Neutrophil (primary cell): ENCODE measurements around the gene BTRC.
"Not testable (repeated sequence)": the region's sequence is repeated elsewhere in the genome, so short reads cannot be mapped to it uniquely, and the experiment has no call there.

Experiments used
- H3K27ac ChIP-seq: fragments of 200-600 bp; sonication (generic); 2 replicates; pipeline ENCODE4 v1.5.1; 2016; ENCODE audit warnings: mild to moderate bottlenecking, moderate library complexity
- H3K27me3 ChIP-seq: fragments of 200-600 bp; sonication (generic); 2 replicates; pipeline ENCODE4 v1.6.0; 2016; ENCODE audit warnings: mild to moderate bottlenecking
- H3K36me3 ChIP-seq: fragments of 200-600 bp; sonication (generic); 2 replicates; pipeline ENCODE4 v1.5.1; 2017
- H3K4me1 ChIP-seq, 2 experiments: fragments of 200-600 bp in 1 of 2; sonication (generic) in 1 of 2; 1 replicate in 1 of 2; 2 replicates in 1 of 2; pipeline versions ENCODE4 v1.5.1 to v1.6.1; 2013 to 2016; ENCODE audit warnings: low read depth in 1 of 2, low read length in 1 of 2, mild to moderate bottlenecking in 1 of 2, moderate library complexity in 1 of 2; ENCODE audit not compliant: control insufficient read depth in 1 of 2, insufficient read depth in 1 of 2
- H3K4me3 ChIP-seq, 2 experiments: fragments of 200-600 bp in 1 of 2; sonication (generic) in 1 of 2; 1 replicate in 1 of 2; 2 replicates in 1 of 2; pipeline ENCODE4 v1.5.1; 2013 to 2016; ENCODE audit warnings: low read depth in 1 of 2, low read length in 1 of 2, mild to moderate bottlenecking in 1 of 2, moderate library complexity in 1 of 2
- H3K9me3 ChIP-seq: fragments of 200-600 bp; sonication (generic); 2 replicates; pipeline ENCODE4 v1.5.1; 2016
- CTCF ChIP-seq: fragments of 200-600 bp; sonication (generic); IDR thresholded peaks from 2 replicates; pipeline ENCODE4 v1.5.1; 2016; ENCODE audit warnings: antibody characterized with exemption

BTRC gene

GRCh38 chr10:101379663-101380352, 25.8 kb downstream of the BTRC start:
- no peaks in the 10 kb centered on the region for H3K27me3 ChIP-seq
- H3K9me3 ChIP-seq: no peaks in the 10 kb centered on the region
- H3K4me1 ChIP-seq: peaks cover 9 to 26% of the 10 kb centered on the region in 2 experiments
- H3K27ac ChIP-seq: no peak overlapping the region
- no peak overlapping the region for H3K4me3 ChIP-seq
- TF ChIP-seq CTCF: no peak
- H3K36me3 ChIP-seq: no peaks in the 10 kb centered on the region

GRCh38 chr10:101380353-101381017, 26.5 kb downstream of the BTRC start:
- TF ChIP-seq CTCF: no peak
- Histone ChIP-seq H3K4me1 (peaks cover 5 to 21% of the 10 kb centered on the region in 2 experiments), H3K36me3 (no peaks in the 10 kb centered on the region), H3K27me3 (no peaks in the 10 kb centered on the region), H3K4me3 (no peak overlapping the region), H3K9me3 (no peaks in the 10 kb centered on the region), H3K27ac (no peak overlapping the region)

GRCh38 chr10:101385866-101386658, 32.1 kb downstream of the BTRC start:
- no peaks in the 10 kb centered on the region for H3K36me3 ChIP-seq
- H3K9me3 ChIP-seq: no peaks in the 10 kb centered on the region
- H3K27me3 ChIP-seq: no peaks in the 10 kb centered on the region
- peaks cover 0 to 8% of the 10 kb centered on the region in 2 experiments for H3K4me1 ChIP-seq
- TF ChIP-seq CTCF: no peak
- no peak overlapping the region for H3K4me3 ChIP-seq
- H3K27ac ChIP-seq: no peak overlapping the region

- Histone ChIP-seq H3K27ac (no peak overlapping the region), H3K4me3 (no peak overlapping the region), H3K9me3 (no peaks in the 10 kb centered on the region), H3K4me1 (peaks cover 0 to 7% of the 10 kb centered on the region in 2 experiments), H3K27me3 (no peaks in the 10 kb centered on the region), H3K36me3 (no peaks in the 10 kb centered on the region)
- TF ChIP-seq CTCF: no peak
These were observed 32.8 kb downstream of the BTRC start for GRCh38 chr10:101386659-101387259.

GRCh38 chr10:101388676-101389276, 34.8 kb downstream of the BTRC start:
- H3K4me3 ChIP-seq: no peak overlapping the region
- no peaks in the 10 kb centered on the region for H3K9me3 ChIP-seq
- no peaks in the 10 kb centered on the region for H3K36me3 ChIP-seq
- no peak for TF ChIP-seq CTCF
- peaks cover 0 to 7% of the 10 kb centered on the region in 2 experiments for H3K4me1 ChIP-seq
- no peaks in the 10 kb centered on the region for H3K27me3 ChIP-seq
- H3K27ac ChIP-seq: no peak overlapping the region

GRCh38 chr10:101389532-101389931, 35.6 kb downstream of the BTRC start:
- not testable (repeated sequence) for H3K27me3 ChIP-seq, H3K4me3 ChIP-seq, H3K4me1 ChIP-seq, H3K36me3 ChIP-seq, H3K9me3 ChIP-seq, H3K27ac ChIP-seq
